HG03135 (cell line): ENCODE results near the gene ZNF394.

ENCODE experiments used
- ATAC-seq: cut with Tn5 transposase; IDR thresholded peaks from one replicate; pipeline ENCODE4 v1.9.1; 2021; ENCODE audit warnings: mild to moderate bottlenecking, moderate library complexity; ENCODE audit not compliant: unreplicated experiment

ZNF394 gene

DNA sequence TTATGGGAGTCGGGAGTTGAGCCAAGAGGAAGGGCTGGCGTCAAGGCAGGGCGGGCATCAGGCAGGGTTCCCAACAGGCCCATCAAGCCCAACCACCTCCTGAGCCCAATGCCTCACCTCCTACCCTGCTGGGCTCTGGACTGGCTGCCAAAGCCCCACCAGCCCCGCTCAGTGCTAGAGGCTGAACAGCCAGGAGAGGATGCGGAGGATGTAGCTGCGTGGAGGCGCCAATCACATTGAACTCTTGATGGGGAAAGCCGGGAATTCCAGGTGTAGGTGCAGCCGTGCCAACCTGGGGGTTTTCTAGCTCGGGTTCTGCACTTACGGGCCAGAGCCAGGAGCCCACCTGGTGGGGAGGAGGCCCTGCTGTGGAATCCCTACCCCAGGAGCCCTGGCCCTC, 47.0 kb downstream of the ZNF394 start:
- no peak for ATAC-seq

DNA sequence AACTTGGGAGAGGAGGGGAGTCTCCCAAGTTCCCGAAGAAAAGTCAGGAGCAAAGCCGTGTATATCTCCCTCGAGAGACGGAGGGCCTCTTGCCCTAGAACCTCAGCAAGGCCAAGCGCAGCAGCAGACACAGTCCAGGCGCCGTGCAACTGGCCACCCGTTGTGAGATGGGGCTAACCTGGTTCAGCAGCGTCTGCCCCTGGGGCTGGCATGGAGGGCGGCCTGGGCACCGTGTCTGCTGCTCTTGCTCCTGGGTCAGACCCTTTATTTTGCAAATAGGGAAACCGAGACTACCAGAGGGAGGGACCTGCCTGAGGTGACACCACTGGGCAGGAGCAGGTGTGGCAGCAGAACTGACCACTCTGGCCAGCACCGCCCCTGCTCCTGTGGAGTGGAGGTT, 47.5 kb downstream of the ZNF394 start:
- ATAC-seq: no peak

DNA sequence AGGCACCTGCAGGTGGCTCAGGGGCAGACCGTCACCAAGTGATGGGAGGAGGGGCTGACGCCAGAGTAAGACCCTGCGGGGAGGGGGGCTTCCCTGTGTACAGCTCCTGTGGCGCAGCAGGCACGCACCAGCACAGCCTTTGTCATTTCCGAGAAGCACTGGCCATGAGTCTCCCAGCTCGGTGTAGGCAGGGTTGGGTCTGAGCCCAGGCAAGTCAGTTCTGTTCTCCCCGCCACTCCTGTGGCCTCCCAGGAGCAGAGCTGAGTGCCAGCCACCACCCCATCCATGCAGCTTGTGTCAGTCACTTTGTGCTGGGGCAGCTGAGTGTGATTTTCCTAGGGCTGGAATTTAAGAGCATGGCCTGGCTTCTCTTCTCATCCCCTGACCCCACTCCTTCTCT, 48.1 kb downstream of the ZNF394 start:
- ATAC-seq: no peak

DNA sequence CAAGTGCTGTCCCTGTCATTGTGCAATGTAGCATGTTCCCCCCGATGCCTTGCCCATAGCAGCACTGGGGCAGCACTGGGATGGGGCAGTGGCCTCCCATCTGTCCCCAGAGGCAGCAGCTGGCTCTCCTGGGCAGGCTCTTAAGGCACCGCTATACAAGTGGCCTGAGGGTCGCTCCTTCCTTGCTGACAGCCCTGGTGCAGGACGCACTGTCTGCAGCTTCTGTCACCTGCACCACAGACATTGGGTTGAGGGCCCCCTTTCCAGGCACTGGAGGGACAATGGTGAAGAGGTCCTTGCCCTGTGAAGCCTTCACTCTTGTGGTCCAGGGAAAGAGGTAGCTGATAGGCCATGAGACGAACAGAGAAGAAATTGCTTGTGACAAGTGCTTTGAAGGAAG, 50.8 kb downstream of the ZNF394 start:
- no peak for ATAC-seq

DNA sequence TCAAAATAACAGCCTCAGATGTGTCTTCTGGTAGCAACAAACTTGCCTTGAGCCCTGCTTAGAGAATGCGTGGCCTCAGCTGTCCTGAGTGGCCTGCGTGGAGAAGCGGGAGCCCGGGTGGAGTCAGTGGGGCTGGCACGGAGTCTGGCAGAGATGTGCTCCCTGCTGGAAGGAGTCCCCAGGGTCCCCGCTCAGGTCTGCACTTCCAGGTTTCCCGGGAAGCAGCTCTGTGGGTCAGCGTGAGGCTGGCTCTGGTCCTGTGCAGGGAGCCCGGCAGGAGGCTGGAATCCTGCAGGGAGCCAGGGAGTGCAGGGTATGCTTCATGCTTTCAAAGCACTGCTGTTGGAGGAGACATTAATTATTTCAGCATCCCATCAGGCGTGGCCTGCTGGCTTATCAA, 51.2 kb downstream of the ZNF394 start:
- no peak for ATAC-seq

DNA sequence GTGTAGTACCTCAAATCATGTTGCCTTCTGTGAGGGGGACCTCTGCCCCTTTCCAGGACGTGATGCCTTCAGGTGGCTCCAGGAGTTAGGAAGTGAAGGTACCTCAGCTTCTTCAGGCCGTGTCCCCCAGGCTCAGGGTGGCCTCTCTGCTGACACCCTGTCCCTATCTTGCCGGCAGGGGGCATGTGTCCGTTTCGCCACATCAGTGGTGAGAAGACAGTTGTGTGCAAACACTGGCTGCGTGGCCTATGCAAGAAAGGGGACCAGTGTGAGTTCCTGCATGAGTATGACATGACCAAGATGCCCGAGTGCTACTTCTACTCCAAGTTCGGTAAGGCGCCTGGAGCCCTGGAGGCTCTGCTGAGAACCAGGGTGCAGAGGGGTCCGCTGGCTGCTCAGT, 52.1 kb downstream of the ZNF394 start:
- ATAC-seq: no peak

DNA sequence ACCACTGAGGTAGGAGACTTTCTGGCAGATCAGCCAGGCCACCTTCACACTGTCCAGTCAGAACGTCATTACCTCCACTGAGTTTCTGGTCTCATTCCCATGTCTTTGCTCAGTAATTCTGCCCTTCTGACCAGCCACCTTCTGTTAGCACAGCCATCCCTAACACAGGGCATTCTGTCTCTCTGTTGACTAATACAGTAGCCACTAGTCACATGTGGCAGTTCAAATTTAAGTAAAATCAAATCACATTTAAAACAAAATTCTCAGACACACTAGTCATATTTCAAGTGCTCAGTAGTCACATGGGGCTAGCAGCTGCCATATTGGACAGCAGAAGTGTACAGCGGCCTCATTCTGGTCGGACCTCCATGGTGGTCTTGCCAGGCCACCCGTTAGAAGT, 54.0 kb downstream of the ZNF394 start:
- ATAC-seq: no peak
